HCT116 (cell line): Measurements from ENCODE around the gene ZNF490. TPM values are rescaled to one million over a fixed set of nuclear protein-coding genes. Genes with fewer than 3 reads are reported as not detected.
A peak's percentile ranks its signal among the peaks of the same experiment; 100 is the strongest.

Experiments
- ATAC-seq: fragments of 200-7000 bp; cut with Tn5 transposase; 2 replicates; pipeline ENCODE4 v1.9.1; 2020; ENCODE audit warnings: mild to moderate bottlenecking, moderate library complexity
- BruUV-seq: library from RNA; stranded (reverse); fragments of 400-500 nt; replicated peaks from 2 replicates; lab custom pipeline; 2021; lab: Mats Ljungman, UMichigan
- CTCF ChIA-PET: fragments of 300-600 bp; sonication (Branson Sonifier 250); formaldehyde crosslinking; loops from one replicate; lab custom pipeline; 2021; ENCODE audit warnings: antibody characterized with exemption; lab: Charles Lee
- POLR2A ChIA-PET: fragments of 300-600, 350-600 bp; sonication (Branson Sonifier 250); formaldehyde crosslinking; loops from one replicate; lab custom pipeline; 2021; ENCODE audit warnings: antibody characterized with exemption; lab: Charles Lee
- RAD21 ChIA-PET, 2 experiments: fragments of 300-600 bp; sonication (Branson Sonifier 250); formaldehyde crosslinking; loops; one replicate each; lab custom pipeline; 2023; ENCODE audit warnings: low total read pairs in 2 of 2; ENCODE audit not compliant: uncharacterized antibody in 2 of 2, unreplicated experiment in 2 of 2, low non-redundant PET in 1 of 2; lab: Charles Lee
- DNase-seq: peaks from one replicate; pipeline ENCODE4 v3.0.0-alpha.2; 2010; ENCODE audit warnings: low read depth, low spot score
- H2AFZ ChIP-seq: fragments of 200-600 bp; shearing (Covaris generic), sonication (generic); 2 replicates; pipeline ENCODE4 v1.6.1; 2017; ENCODE audit warnings: low read depth, mixed run types, mixed read lengths, antibody characterized with exemption, low read length; ENCODE audit not compliant: poor library complexity, severe bottlenecking
- H3K27ac ChIP-seq: 2 replicates; pipeline ENCODE4 v1.5.1; 2012; ENCODE audit warnings: low read depth, low read length
- H3K27me3 ChIP-seq: fragments of 200-600 bp; sonication (generic); 2 replicates; pipeline ENCODE4 v1.6.1; 2016; ENCODE audit warnings: mixed run types, low read length, mixed read lengths; ENCODE audit not compliant: insufficient read depth
- H3K36me3 ChIP-seq, 2 experiments: fragments of 200-500 bp in 1 of 2; fragments of 200-600 bp in 1 of 2; sonication (Bioruptor generic) in 1 of 2; sonication (generic) in 1 of 2; 2 replicates each; pipeline versions ENCODE4 v1.5.1 to v1.6.1; 2014 to 2016; ENCODE audit warnings: low read length in 2 of 2, inconsistent platforms in 1 of 2, mixed read lengths in 1 of 2, mixed run types in 1 of 2; ENCODE audit not compliant: insufficient read depth in 2 of 2, control insufficient read depth in 1 of 2
- H3K4me1 ChIP-seq, 2 experiments: fragments of 200-600 bp in 1 of 2; sonication (generic) in 1 of 2; 2 replicates each; pipeline versions ENCODE4 v1.5.1 to v1.6.1; 2012 to 2017; ENCODE audit warnings: low read length in 2 of 2, inconsistent platforms in 1 of 2, mild to moderate bottlenecking in 1 of 2, mixed read lengths in 1 of 2, mixed run types in 1 of 2, moderate library complexity in 1 of 2; ENCODE audit not compliant: insufficient read depth in 2 of 2, control insufficient read depth in 1 of 2
- H3K4me2 ChIP-seq: fragments of 200-600 bp; sonication (generic); 2 replicates; pipeline ENCODE4 v1.6.1; 2017; ENCODE audit warnings: mixed run types, low read length, mixed read lengths
- H3K4me3 ChIP-seq, 2 experiments: fragments of 200-600 bp in 1 of 2; sonication (generic) in 1 of 2; replicated peaks in 1 of 2; 2 replicates each; pipeline ENCODE4 v1.5.1; 2011 to 2016; ENCODE audit warnings: low read length in 2 of 2, control low read depth in 1 of 2, low read depth in 1 of 2, mild to moderate bottlenecking in 1 of 2, mixed read lengths in 1 of 2, mixed run types in 1 of 2
- H3K79me2 ChIP-seq: fragments of 200-600 bp; sonication (generic); 2 replicates; pipeline ENCODE4 v1.6.1; 2017; ENCODE audit warnings: mild to moderate bottlenecking, mixed run types, low read length, moderate library complexity, mixed read lengths; ENCODE audit not compliant: insufficient read depth
- H3K9ac ChIP-seq: fragments of 200-600 bp; sonication (generic); 2 replicates; pipeline ENCODE4 v1.6.1; 2016; ENCODE audit warnings: low read length, mixed read lengths
- H3K9me2 ChIP-seq: fragments of 200-600 bp; sonication (generic), shearing (Covaris generic); 2 replicates; pipeline ENCODE4 v1.6.1; 2017; ENCODE audit warnings: mixed run types, mild to moderate bottlenecking, moderate library complexity; ENCODE audit not compliant: insufficient read depth
- H3K9me3 ChIP-seq, 2 experiments: fragments of 200-500 bp in 1 of 2; fragments of 200-600 bp in 1 of 2; sonication (Bioruptor generic) in 1 of 2; sonication (generic) in 1 of 2; 2 replicates each; pipeline ENCODE4 v1.6.1; 2014 to 2017; ENCODE audit warnings: low read length in 2 of 2, mixed read lengths in 2 of 2, inconsistent platforms in 1 of 2, low read depth in 1 of 2, mild to moderate bottlenecking in 1 of 2, mixed run types in 1 of 2, moderate library complexity in 1 of 2; ENCODE audit not compliant: control insufficient read depth in 1 of 2, insufficient read depth in 1 of 2
- H4K20me1 ChIP-seq: fragments of 200-600 bp; sonication (generic), shearing (Covaris generic); 2 replicates; pipeline ENCODE4 v1.6.1; 2017; ENCODE audit warnings: mixed run types, mild to moderate bottlenecking, moderate library complexity; ENCODE audit not compliant: insufficient read depth
- CEBPB ChIP-seq: IDR thresholded peaks from 2 replicates; pipeline ENCODE4 v1.6.1; 2012; ENCODE audit warnings: low read depth
- ELF1 ChIP-seq: IDR thresholded peaks from 2 replicates; pipeline ENCODE4 v1.6.1; 2012; ENCODE audit warnings: low read depth, borderline replicate concordance
- POLR2A ChIP-seq: IDR thresholded peaks from 2 replicates; pipeline ENCODE4 v1.7.0; 2011; ENCODE audit warnings: borderline replicate concordance; ENCODE audit not compliant: insufficient read depth, insufficient read length; ENCODE audit errors: extremely low read depth
- POLR2AphosphoS5 ChIP-seq: IDR thresholded peaks from 2 replicates; pipeline ENCODE4 v1.6.1; 2011; ENCODE audit warnings: mild to moderate bottlenecking, low read depth, low read length, moderate library complexity
- RAD21 ChIP-seq: IDR thresholded peaks from 2 replicates; pipeline ENCODE4 v1.6.1; 2012; ENCODE audit warnings: low read depth, mild to moderate bottlenecking
- SIN3A ChIP-seq: IDR thresholded peaks from 2 replicates; pipeline ENCODE4 v1.6.1; 2012; ENCODE audit warnings: low read depth
- SP1 ChIP-seq: IDR thresholded peaks from 2 replicates; pipeline ENCODE4 v1.6.1; 2012; ENCODE audit warnings: low read depth
- ZFX ChIP-seq: fragments of 450-650 bp; IDR thresholded peaks from 2 replicates; pipeline ENCODE4 v1.6.1; 2017
- intact Hi-C: fragments of 100-400 bp; cut with micrococcal nuclease; formaldehyde crosslinking; loops from 2 replicates; pipeline ENCODE4 v1.10.0; 2022
- total RNA-seq: library from RNA; stranded (reverse); gene quantifications from one replicate; pipeline ENCODE4 v1.2.1, GENCODE V29; 2021; ENCODE audit not compliant: unreplicated experiment
- TF ChIP-seq, protein P1 (sequence below): IDR thresholded peaks from 2 replicates; pipeline ENCODE4 v1.6.1; 2012; ENCODE audit warnings: low read depth
- TF ChIP-seq, protein P2 (sequence below): IDR thresholded peaks from 2 replicates; pipeline ENCODE4 v1.6.1; 2011; ENCODE audit warnings: mild to moderate bottlenecking, low read length, moderate library complexity; ENCODE audit not compliant: insufficient replicate concordance; ENCODE audit errors: extremely low read depth
- TF ChIP-seq, protein P3 (sequence below): IDR thresholded peaks from 2 replicates; pipeline ENCODE4 v1.6.1; 2012
- TF ChIP-seq, protein P4 (sequence below): IDR thresholded peaks from 2 replicates; pipeline ENCODE4 v1.6.1; 2012

ZNF490 gene
- total RNA-seq, 1 experiment from 2014 or later, result 5.8 TPM

DNA sequence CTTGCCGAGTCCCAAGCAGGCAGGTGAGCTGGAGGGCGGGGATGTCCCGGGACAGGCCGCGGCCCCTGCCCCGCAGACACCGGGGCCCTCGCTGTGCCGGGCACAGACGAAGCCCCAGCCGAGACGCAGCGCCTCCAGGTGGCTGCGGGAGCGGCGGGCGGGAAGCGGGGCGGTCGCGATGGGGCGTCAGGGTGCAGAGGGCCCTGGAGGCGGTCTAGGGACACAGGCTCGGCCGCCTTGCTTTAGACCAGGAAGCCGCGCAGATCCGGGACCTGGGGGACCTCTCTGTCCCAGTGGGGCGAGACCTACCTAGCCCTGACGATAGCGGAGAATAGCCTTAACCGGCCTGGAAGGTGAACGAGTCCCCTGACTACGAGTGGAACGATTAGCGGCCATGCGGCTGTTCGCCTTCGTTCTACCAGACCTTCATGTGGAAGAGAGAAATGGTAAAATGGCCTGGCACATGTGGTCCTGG is 55.1 kb downstream of the ZNF490 start:
- Histone ChIP-seq H2AFZ (no peak overlapping the region), H3K9me2 (no peaks in the 10 kb centered on the region), H3K27me3 (no peaks in the 10 kb centered on the region), H3K4me1 (peaks cover 8 to 13% of the 10 kb centered on the region in 2 experiments), H3K9ac (no peak overlapping the region), H3K79me2 (peaks cover 2% of the 10 kb centered on the region; the same call in 1 of the 2 replicates), H3K27ac (no peak overlapping the region), H3K9me3 (no peaks in the 10 kb centered on the region), H3K4me2 (no peak overlapping the region), H3K36me3 (no peaks in the 10 kb centered on the region), H3K4me3 (no peak overlapping the region), H4K20me1 (no peaks in the 10 kb centered on the region)
- TF ChIP-seq, protein P1, sequence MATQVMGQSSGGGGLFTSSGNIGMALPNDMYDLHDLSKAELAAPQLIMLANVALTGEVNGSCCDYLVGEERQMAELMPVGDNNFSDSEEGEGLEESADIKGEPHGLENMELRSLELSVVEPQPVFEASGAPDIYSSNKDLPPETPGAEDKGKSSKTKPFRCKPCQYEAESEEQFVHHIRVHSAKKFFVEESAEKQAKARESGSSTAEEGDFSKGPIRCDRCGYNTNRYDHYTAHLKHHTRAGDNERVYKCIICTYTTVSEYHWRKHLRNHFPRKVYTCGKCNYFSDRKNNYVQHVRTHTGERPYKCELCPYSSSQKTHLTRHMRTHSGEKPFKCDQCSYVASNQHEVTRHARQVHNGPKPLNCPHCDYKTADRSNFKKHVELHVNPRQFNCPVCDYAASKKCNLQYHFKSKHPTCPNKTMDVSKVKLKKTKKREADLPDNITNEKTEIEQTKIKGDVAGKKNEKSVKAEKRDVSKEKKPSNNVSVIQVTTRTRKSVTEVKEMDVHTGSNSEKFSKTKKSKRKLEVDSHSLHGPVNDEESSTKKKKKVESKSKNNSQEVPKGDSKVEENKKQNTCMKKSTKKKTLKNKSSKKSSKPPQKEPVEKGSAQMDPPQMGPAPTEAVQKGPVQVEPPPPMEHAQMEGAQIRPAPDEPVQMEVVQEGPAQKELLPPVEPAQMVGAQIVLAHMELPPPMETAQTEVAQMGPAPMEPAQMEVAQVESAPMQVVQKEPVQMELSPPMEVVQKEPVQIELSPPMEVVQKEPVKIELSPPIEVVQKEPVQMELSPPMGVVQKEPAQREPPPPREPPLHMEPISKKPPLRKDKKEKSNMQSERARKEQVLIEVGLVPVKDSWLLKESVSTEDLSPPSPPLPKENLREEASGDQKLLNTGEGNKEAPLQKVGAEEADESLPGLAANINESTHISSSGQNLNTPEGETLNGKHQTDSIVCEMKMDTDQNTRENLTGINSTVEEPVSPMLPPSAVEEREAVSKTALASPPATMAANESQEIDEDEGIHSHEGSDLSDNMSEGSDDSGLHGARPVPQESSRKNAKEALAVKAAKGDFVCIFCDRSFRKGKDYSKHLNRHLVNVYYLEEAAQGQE, result no peak
- ATAC-seq (no peak), DNase-seq (no peak)
- ChIA-PET RAD21 (no interaction called here), POLR2A (no interaction called here), CTCF (no interaction called here)
- intact Hi-C loops, result no loop called here
- no TSS peak for BruUV-seq

DNA sequence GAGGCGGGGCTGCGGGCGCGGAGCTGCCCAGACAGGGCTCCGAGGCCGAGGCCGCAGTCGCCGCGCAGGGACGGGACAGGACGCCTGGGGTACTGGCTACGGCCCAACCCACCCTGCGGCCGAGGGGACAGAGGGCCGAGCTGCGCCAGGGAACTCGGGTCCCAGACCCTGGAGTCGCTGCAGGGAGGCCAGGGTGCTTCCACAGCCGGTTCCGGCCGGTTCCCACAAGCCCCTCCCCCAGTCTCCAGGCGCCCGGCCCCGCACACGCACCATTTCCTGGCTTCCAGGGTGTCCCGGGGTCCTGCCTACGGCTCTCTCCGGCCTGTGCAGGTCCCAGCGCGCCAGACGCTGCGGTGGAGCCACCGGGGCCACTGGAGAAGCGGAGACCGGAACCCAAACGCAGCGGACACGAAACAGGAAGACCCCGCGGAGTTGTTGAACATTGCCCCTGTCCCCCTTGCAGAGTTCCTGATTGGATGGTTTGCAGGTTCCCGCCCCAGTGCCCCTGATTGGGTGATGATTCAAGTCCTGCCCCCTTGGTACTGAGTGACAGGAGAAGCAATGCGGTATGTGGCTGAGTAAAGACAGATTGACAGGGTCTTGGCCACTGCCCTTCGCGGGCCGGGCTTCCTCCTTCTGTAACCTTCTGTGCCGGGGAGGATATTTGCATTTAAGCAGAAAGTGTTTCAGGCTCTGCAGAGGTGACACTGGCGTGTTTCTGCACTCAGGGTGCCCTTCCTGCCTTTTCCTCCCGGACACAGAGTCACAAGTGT is 59.4 kb downstream of the ZNF490 start, which contains the start of gene ZNF564:
Gene ZNF564, minus strand, starts transcription at position 423 of the 773 bp plus-strand sequence. Its CDS starts 150 bp downstream, at position 273.
- Histone ChIP-seq H3K36me3 (peaks cover 0 to 10% of the 10 kb centered on the region in 2 experiments; a peak in 1 of 4 replicates), H3K4me3 (peak within 1 kb of the TSS; percentile 86 to 90), H3K9me2 (no peaks in the 10 kb centered on the region), H3K79me2 (peaks cover 21% of the 10 kb centered on the region; the same call in 1 of the 2 replicates), H3K9me3 (peaks cover 0 to 5% of the 10 kb centered on the region in 2 experiments; a peak in 1 of 4 replicates), H3K4me1 (peaks cover 8 to 13% of the 10 kb centered on the region in 2 experiments), H4K20me1 (no peaks in the 10 kb centered on the region), H3K27me3 (no peaks in the 10 kb centered on the region), H3K4me2 (peak within 1 kb of the TSS; percentile 87), H3K9ac (peak within 1 kb of the TSS; percentile 84), H2AFZ (peak within 1 kb of the TSS; percentile 87), H3K27ac (peak within 1 kb of the TSS; percentile 89)
- ChIA-PET POLR2A (interaction anchor here (0.7 to 1.2 kb wide), 2 partner anchors 60 to 79 kb away, joined by 3 to 10 read pairs; partner anchors contain the start of genes ZNF490 and ZNF791), CTCF (interaction anchor here (0.7 kb wide), 1 partner anchor 121 kb away, joined by 3 read pairs; no protein-coding TSS in a partner anchor), RAD21 (no interaction called here)
- DNase-seq, result peak; percentile 98
- ATAC-seq, result peak; percentile 97
- intact Hi-C loops, result loop anchor here (5.0 kb wide), 2 partner anchors 61 to 259 kb away; partner anchors contain the start of genes ZNF44, ZNF490 and ZNF791
- BruUV-seq, result TSS peak; percentile 65
- TF ChIP-seq, protein P2, sequence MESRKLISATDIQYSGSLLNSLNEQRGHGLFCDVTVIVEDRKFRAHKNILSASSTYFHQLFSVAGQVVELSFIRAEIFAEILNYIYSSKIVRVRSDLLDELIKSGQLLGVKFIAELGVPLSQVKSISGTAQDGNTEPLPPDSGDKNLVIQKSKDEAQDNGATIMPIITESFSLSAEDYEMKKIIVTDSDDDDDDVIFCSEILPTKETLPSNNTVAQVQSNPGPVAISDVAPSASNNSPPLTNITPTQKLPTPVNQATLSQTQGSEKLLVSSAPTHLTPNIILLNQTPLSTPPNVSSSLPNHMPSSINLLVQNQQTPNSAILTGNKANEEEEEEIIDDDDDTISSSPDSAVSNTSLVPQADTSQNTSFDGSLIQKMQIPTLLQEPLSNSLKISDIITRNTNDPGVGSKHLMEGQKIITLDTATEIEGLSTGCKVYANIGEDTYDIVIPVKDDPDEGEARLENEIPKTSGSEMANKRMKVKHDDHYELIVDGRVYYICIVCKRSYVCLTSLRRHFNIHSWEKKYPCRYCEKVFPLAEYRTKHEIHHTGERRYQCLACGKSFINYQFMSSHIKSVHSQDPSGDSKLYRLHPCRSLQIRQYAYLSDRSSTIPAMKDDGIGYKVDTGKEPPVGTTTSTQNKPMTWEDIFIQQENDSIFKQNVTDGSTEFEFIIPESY, result no peak
- TF ChIP-seq, protein P3, sequence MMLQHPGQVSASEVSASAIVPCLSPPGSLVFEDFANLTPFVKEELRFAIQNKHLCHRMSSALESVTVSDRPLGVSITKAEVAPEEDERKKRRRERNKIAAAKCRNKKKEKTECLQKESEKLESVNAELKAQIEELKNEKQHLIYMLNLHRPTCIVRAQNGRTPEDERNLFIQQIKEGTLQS, result no peak
- peak; percentile 53 for TF ChIP-seq ZFX
- peak; percentile 65 for TF ChIP-seq POLR2A
- TF ChIP-seq CEBPB, result no peak
- TF ChIP-seq ELF1, result peak; percentile 69
- no peak for TF ChIP-seq RAD21
- peak; percentile 18; the same call in 1 of the 2 replicates for TF ChIP-seq SIN3A
- TF ChIP-seq SP1, result peak; percentile 99
- TF ChIP-seq POLR2AphosphoS5, result peak; percentile 74
- TF ChIP-seq, protein P4, sequence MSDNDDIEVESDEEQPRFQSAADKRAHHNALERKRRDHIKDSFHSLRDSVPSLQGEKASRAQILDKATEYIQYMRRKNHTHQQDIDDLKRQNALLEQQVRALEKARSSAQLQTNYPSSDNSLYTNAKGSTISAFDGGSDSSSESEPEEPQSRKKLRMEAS, result peak; percentile 30; the same call in 1 of the 2 replicates
